ENCODE results near the gene PPM1H. TPM values are rescaled to one million over a fixed set of nuclear protein-coding genes. Genes with fewer than 3 reads are reported as not detected.

The PPM1H gene
- total and polyA plus RNA-seq, 10 of the 15 experiments (the other 5 are each of a cell fraction or from before 2014, with no cell fraction given), result 0.11 to 0.83 (median 0.49) TPM

DNA sequence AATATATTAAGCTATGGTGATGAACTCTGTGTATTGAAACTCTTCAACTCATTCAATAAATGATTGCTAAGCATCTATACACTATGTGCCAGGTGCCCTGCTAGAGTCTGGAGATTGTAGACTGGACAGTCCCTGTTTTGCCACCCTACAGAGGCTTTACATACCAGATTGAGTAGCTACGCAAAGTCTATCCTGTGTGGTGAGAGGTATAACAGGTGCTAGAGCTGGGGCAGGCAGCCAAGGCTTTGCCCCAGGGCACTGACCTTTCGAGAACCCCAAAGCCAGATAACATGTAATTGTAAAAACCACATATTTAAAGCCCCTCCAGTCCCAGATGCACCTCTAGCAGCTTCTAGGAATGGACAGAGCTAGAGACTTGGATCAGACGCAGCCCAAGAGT, 52.8 kb downstream of the PPM1H start:
- RAD21 ChIA-PET (ENCODE audit: unreplicated experiment), result no interaction called here
- no peaks in the 10 kb centered on the region for H3K27me3 ChIP-seq (replicated peaks in 1 of 2; ENCODE audit: control insufficient read depth in 2 of 2, insufficient read depth in 2 of 2, low read length in 1 of 2)
- ATAC-seq (no peak; the same call in 1 of the 3 replicates), FAIRE-seq (no peak), DNase-seq (ENCODE audit: low read depth, low spot score) (no peak)
- SMC1A ChIA-PET (ENCODE audit: uncharacterized antibody, unreplicated experiment), result interaction anchor here (0.7 kb wide), 1 partner anchor 104 kb away, joined by 3 read pairs; no protein-coding TSS in a partner anchor
- no peak overlapping the region for H3K4me3 ChIP-seq
- no peak overlapping the region for H2AFZ ChIP-seq (ENCODE audit: control insufficient read depth, low read depth, low read length)
- H4K20me1 ChIP-seq (ENCODE audit: control insufficient read depth, insufficient read depth), result no peaks in the 10 kb centered on the region
- H3K9ac ChIP-seq (ENCODE audit: control insufficient read depth, insufficient read depth, low read length), result no peak overlapping the region
- H3K36me3 ChIP-seq (ENCODE audit: control insufficient read depth in 2 of 2, insufficient read depth in 2 of 2, low read length in 1 of 2), result no peaks in the 10 kb centered on the region
- POLR2A ChIA-PET, result no interaction called here
- H3K4me2 ChIP-seq (ENCODE audit: control insufficient read depth, insufficient read depth), result no peak overlapping the region; the same call in 1 of the 2 replicates
- BruUV-seq (replicated peaks), result no TSS peak
- intact Hi-C loops (cut with micrococcal nuclease; ENCODE audit: unreplicated experiment) (no loop called here), in situ Hi-C loops (cut with MboI) (no loop called here)
- peaks cover 3% of the 10 kb centered on the region; the same call in 1 of the 2 replicates for H3K4me1 ChIP-seq (ENCODE audit: control insufficient read depth, insufficient read depth, low read length)
- CTCF ChIA-PET, result interaction anchor here (1.2 kb wide), 1 partner anchor 10 kb away, joined by 3 read pairs; no protein-coding TSS in a partner anchor
- no peaks in the 10 kb centered on the region for H3K79me2 ChIP-seq (ENCODE audit: control insufficient read depth, insufficient read depth, low read length)
- WGBS (ENCODE audit: insufficient coverage, insufficient replicate concordance, low lambda C conversion rate, missing lambda C conversion rate), result 30% methylated on average over 3 of the region's 3 CpGs
- TF ChIP-seq ZNF207 (IDR thresholded peaks at IDR 0.05; ENCODE audit: borderline replicate concordance), result no peak
- TF ChIP-seq BCL3 (IDR thresholded peaks at IDR 0.05; ENCODE audit: borderline replicate concordance, insufficient read depth, low read depth, low read length, poor library complexity, severe bottlenecking), result no peak
- TF ChIP-seq RELB (IDR thresholded peaks at IDR 0.05; ENCODE audit: low read depth), result no peak
- TF ChIP-seq, protein P1, sequence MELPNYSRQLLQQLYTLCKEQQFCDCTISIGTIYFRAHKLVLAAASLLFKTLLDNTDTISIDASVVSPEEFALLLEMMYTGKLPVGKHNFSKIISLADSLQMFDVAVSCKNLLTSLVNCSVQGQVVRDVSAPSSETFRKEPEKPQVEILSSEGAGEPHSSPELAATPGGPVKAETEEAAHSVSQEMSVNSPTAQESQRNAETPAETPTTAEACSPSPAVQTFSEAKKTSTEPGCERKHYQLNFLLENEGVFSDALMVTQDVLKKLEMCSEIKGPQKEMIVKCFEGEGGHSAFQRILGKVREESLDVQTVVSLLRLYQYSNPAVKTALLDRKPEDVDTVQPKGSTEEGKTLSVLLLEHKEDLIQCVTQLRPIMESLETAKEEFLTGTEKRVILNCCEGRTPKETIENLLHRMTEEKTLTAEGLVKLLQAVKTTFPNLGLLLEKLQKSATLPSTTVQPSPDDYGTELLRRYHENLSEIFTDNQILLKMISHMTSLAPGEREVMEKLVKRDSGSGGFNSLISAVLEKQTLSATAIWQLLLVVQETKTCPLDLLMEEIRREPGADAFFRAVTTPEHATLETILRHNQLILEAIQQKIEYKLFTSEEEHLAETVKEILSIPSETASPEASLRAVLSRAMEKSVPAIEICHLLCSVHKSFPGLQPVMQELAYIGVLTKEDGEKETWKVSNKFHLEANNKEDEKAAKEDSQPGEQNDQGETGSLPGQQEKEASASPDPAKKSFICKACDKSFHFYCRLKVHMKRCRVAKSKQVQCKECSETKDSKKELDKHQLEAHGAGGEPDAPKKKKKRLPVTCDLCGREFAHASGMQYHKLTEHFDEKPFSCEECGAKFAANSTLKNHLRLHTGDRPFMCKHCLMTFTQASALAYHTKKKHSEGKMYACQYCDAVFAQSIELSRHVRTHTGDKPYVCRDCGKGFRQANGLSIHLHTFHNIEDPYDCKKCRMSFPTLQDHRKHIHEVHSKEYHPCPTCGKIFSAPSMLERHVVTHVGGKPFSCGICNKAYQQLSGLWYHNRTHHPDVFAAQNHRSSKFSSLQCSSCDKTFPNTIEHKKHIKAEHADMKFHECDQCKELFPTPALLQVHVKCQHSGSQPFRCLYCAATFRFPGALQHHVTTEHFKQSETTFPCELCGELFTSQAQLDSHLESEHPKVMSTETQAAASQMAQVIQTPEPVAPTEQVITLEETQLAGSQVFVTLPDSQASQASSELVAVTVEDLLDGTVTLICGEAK (IDR thresholded peaks at IDR 0.05; ENCODE audit: borderline replicate concordance), result no peak
- TF ChIP-seq HDGF (IDR thresholded peaks at IDR 0.05), result no peak
- no peak for TF ChIP-seq SIN3A (IDR thresholded peaks at IDR 0.05; ENCODE audit: low read depth, low read length)
- TF ChIP-seq HDAC2 (IDR thresholded peaks at IDR 0.05), result no peak
- no peak for TF ChIP-seq EP300 (IDR thresholded peaks at IDR 0.05; ENCODE audit: borderline replicate concordance in 1 of 2, control insufficient read depth in 1 of 2, low read depth in 2 of 2, low read length in 2 of 2)
- TF ChIP-seq IKZF1 (conservative IDR thresholded peaks at IDR 0.05), result no peak
- TF ChIP-seq, protein P2, sequence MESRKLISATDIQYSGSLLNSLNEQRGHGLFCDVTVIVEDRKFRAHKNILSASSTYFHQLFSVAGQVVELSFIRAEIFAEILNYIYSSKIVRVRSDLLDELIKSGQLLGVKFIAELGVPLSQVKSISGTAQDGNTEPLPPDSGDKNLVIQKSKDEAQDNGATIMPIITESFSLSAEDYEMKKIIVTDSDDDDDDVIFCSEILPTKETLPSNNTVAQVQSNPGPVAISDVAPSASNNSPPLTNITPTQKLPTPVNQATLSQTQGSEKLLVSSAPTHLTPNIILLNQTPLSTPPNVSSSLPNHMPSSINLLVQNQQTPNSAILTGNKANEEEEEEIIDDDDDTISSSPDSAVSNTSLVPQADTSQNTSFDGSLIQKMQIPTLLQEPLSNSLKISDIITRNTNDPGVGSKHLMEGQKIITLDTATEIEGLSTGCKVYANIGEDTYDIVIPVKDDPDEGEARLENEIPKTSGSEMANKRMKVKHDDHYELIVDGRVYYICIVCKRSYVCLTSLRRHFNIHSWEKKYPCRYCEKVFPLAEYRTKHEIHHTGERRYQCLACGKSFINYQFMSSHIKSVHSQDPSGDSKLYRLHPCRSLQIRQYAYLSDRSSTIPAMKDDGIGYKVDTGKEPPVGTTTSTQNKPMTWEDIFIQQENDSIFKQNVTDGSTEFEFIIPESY (IDR thresholded peaks at IDR 0.05), result no peak
- no peak overlapping the region for H3K27ac ChIP-seq (ENCODE audit: control insufficient read depth, insufficient read depth)
- no peaks in the 10 kb centered on the region; the same call in 2 of the 3 replicates for H3K9me3 ChIP-seq (replicated peaks; ENCODE audit: control insufficient read depth, insufficient read depth, low read length)

All from GM12878 (cell line).